Kidney epithelial cell (primary cell): ENCODE data around the gene KIAA0930. TPM values are rescaled to one million over a fixed set of nuclear protein-coding genes. Genes with fewer than 3 reads are reported as not detected.

Experiments
- DNase-seq: peaks from one replicate; pipeline ENCODE4 v3.0.0-alpha.2; 2010; ENCODE audit warnings: low read depth
- H3K27me3 ChIP-seq: 2 replicates; pipeline ENCODE4 v1.6.0; 2011; ENCODE audit warnings: low read length; ENCODE audit not compliant: control insufficient read depth, insufficient read depth
- H3K36me3 ChIP-seq: 2 replicates; pipeline ENCODE4 v1.5.1; 2011; ENCODE audit warnings: low read length; ENCODE audit not compliant: control insufficient read depth, insufficient read depth
- H3K4me3 ChIP-seq: 2 replicates; pipeline ENCODE4 v1.5.1; 2011; ENCODE audit warnings: low read depth, mild to moderate bottlenecking, control low read depth, low read length
- total RNA-seq: library from RNA; depleted of rRNA; stranded (reverse); fragments of >200 nt; gene quantifications from 2 replicates; pipeline ENCODE4 v1.2.3, GENCODE V29; 2015
- TF ChIP-seq, protein P1 (sequence below): IDR thresholded peaks from 2 replicates; pipeline ENCODE4 v1.5.1; 2011; ENCODE audit warnings: mild to moderate bottlenecking, moderate library complexity, low read length, control low read depth, inconsistent platforms; ENCODE audit not compliant: insufficient read depth, poor library complexity, severe bottlenecking

KIAA0930 gene
- total RNA-seq, 1 donor from 2014 or later, result 61.1 TPM

DNA sequence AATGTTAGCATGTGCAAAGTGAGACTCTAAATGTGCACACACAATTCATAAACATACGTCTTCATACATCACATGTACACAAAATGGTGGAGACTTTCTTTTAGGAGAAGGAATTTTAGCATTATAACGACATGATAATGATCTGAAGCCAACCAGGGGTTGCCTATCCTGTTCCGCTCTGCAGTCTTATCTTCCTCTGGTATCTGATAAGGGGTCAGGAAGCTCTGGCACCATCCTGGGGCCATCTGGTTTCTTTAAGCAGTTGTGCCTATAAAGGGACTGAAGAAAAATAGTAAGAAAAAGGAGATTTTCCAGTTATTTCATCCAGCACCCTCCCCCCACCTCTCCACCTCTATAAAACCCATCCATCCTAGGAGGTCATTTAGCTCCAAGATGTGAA is 82.8 kb downstream of the KIAA0930 start:
- DNase-seq, result no peak
- H3K36me3 ChIP-seq, result no peaks in the 10 kb centered on the region
- TF ChIP-seq, protein P1, sequence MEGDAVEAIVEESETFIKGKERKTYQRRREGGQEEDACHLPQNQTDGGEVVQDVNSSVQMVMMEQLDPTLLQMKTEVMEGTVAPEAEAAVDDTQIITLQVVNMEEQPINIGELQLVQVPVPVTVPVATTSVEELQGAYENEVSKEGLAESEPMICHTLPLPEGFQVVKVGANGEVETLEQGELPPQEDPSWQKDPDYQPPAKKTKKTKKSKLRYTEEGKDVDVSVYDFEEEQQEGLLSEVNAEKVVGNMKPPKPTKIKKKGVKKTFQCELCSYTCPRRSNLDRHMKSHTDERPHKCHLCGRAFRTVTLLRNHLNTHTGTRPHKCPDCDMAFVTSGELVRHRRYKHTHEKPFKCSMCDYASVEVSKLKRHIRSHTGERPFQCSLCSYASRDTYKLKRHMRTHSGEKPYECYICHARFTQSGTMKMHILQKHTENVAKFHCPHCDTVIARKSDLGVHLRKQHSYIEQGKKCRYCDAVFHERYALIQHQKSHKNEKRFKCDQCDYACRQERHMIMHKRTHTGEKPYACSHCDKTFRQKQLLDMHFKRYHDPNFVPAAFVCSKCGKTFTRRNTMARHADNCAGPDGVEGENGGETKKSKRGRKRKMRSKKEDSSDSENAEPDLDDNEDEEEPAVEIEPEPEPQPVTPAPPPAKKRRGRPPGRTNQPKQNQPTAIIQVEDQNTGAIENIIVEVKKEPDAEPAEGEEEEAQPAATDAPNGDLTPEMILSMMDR, result no peak

DNA sequence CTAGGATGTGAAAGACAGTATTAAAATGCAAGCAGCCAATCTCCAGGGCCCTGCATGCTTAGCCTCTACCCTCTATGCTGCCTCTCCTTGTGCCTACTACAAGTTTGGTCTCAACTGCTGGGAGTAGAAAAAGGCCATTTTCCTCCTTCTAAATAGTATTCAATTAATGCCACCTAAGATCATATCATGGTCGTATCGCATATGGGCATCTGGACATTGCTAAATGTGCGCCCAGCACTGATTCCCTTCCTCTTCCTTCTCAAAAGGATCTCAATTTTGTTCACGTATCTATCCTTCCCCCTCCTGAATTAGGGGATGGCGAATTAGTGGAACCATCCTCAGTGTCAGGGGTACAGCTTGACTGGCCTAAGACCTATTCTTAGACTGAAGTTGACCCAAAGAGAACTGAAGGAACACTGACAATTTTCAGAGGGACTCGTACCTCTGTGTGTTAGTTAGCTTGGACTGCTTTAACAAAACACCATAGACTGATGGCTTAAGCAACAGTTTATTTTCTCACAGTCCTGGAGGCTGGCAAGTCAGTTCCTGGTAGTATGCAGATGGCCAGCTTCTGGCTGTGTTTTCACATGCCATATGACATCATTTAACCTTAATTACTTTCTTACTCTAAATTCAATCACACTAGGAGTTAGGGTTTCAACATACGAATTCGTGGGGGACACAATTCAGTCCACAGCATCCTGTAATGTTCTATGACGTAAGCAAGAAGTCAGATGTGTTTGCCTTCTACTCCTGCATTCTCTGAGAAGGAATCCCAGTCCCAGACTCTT is 85.4 kb downstream of the KIAA0930 start:
- no peak for DNase-seq
- Histone ChIP-seq H3K4me3 (no peak overlapping the region), H3K36me3 (no peaks in the 10 kb centered on the region), H3K27me3 (no peaks in the 10 kb centered on the region)
- TF ChIP-seq, protein P1, result no peak

More for the DNA sequence above, 82.8 kb downstream of the KIAA0930 start:
- H3K27me3 ChIP-seq, result no peaks in the 10 kb centered on the region
- H3K4me3 ChIP-seq, result no peak overlapping the region

DNA sequence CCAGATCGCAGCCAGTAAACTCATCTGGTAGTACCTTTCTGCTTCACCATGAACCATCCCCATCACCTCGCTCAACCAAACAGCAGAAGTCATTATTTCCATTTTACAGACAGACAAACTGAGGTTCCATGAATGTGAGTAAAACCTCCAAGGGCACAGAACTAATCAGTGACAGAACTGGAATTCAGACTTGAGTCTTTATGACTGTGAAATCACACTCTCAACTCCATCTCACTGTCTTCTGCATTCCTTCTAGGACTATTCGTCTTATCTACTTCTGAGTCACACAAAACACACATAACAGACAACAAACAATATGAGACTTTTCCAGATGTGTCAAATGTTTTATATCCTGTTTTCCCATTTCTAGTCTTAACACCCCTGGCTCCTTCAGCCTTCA is 86.3 kb downstream of the KIAA0930 start:
- no peak for DNase-seq
- no peaks in the 10 kb centered on the region for H3K36me3 ChIP-seq
- H3K4me3 ChIP-seq, result no peak overlapping the region
- H3K27me3 ChIP-seq, result no peaks in the 10 kb centered on the region
- TF ChIP-seq, protein P1, result no peak

DNA sequence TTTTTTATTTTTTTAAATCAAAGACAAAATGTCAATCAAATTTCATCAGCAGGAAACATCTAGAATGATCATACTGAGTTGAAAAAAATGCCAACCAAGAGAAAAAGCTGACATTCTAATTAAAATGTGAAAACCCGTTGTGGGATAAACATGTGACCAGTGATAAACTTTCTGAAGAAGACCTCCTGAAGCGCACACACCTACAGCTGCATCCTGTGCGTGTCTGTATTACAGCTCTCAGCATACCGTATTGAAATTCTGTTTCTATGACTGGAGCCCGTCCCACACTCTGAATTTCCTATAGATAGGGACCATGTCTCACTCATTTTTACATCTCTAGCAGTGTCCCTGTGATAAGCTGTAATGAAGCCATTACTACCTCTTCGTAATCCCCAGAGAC is 89.2 kb downstream of the KIAA0930 start:
- TF ChIP-seq, protein P1, result no peak
- no peak for DNase-seq
- H3K4me3 ChIP-seq, result no peak overlapping the region
- H3K27me3 ChIP-seq, result no peaks in the 10 kb centered on the region
- no peaks in the 10 kb centered on the region for H3K36me3 ChIP-seq

DNA sequence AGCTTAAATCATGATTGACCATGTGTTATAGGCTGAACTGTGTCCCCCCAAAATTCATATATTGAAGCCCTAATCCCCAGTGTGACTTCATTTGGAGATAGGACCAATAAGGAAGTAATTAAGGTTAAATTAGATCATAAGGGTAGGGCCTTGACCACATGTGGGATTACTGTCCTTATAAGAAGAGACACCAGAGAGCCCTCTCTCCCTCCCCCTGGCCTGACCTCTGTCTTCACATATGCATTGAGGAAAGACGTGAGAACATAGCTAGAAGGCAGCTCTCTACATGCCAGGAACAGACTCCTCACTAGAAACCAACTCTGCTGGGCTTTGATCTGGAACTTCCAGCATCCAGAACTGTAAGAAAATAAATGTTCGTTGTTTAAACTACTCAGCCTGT is 90.6 kb downstream of the KIAA0930 start:
- H3K27me3 ChIP-seq, result no peaks in the 10 kb centered on the region
- H3K36me3 ChIP-seq, result no peaks in the 10 kb centered on the region
- TF ChIP-seq, protein P1, result no peak

DNA sequence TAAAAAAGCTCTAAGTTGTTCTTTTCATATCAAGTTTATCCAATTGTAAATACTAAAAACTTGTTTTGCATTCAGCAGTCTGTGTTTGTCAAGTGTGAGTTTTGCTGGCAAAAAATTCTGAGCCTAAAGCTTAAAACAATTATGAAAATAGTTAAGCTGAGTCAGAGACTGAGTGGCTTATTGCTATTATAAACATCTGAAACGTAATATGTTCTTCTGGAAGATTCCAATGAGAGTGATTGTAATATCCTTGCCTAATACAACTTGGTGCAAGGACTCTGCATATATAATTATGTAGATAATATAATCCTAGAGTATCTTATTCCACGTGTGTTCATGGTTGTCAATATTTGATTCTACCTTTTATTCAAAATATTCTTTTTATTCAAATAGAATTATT is 91.0 kb downstream of the KIAA0930 start:
- no peaks in the 10 kb centered on the region for H3K36me3 ChIP-seq
- H3K27me3 ChIP-seq, result no peaks in the 10 kb centered on the region
- no peak for DNase-seq
- no peak overlapping the region for H3K4me3 ChIP-seq
- TF ChIP-seq, protein P1, result no peak

More for the DNA sequence above, 90.6 kb downstream of the KIAA0930 start:
- no peak for DNase-seq
- no peak overlapping the region for H3K4me3 ChIP-seq
